Right atrium auricular region (tissue), 2 donors: Measurements from ENCODE around the gene KRTAP10-1. TPM values are rescaled to one million over a fixed set of nuclear protein-coding genes. Genes with fewer than 3 reads are reported as not detected.
"Not testable (repeated sequence)": the region's sequence is repeated elsewhere in the genome, so short reads cannot be mapped to it uniquely, and the experiment has no call there.

Source experiments
- DNase-seq: peaks from one replicate; pipeline ENCODE4 v3.0.0-alpha.2; 2019; ENCODE audit warnings: low spot score
- H3K27ac ChIP-seq, 2 donors: fragments of 200-600 bp; sonication (generic); 1 replicate in 1 of 2; 2 replicates in 1 of 2; pipeline ENCODE4 v1.5.1; 2016 to 2019
- H3K27me3 ChIP-seq, 2 donors: fragments of 200-600 bp; sonication (generic); one replicate each; pipeline versions ENCODE4 v1.5.1 to v1.6.0; 2017 to 2019
- H3K36me3 ChIP-seq: fragments of 200-600 bp; sonication (generic); one replicate; pipeline ENCODE4 v1.5.1; 2016
- H3K4me1 ChIP-seq, 2 donors: fragments of 200-600 bp; sonication (generic); one replicate each; pipeline versions ENCODE4 v1.5.1 to v1.6.0; 2017 to 2019
- H3K4me3 ChIP-seq, 2 donors: fragments of 200-600 bp; sonication (generic); 1 replicate in 1 of 2; 2 replicates in 1 of 2; pipeline ENCODE4 v1.5.1; 2017 to 2019; ENCODE audit warnings: mild to moderate bottlenecking in 1 of 2, moderate library complexity in 1 of 2
- H3K9me3 ChIP-seq, 2 donors: fragments of 200-600 bp; sonication (generic); one replicate each; pipeline ENCODE4 v1.5.1; 2019
- total RNA-seq, 2 donors: library from RNA; depleted of rRNA; stranded (reverse); fragments of >200 nt; gene quantifications; one replicate each; pipeline ENCODE4 v1.1.0, GENCODE V29; 2016
- TF ChIP-seq, protein P1 (sequence below), 2 donors: fragments of 200-600 bp; sonication (generic); IDR thresholded peaks; one replicate each; pipeline ENCODE4 v1.5.1; 2019; ENCODE audit warnings: antibody characterized with exemption in 2 of 2

The KRTAP10-1 gene
- total RNA-seq, 2 donors from 2014 or later, result not detected

- TF ChIP-seq, protein P1, sequence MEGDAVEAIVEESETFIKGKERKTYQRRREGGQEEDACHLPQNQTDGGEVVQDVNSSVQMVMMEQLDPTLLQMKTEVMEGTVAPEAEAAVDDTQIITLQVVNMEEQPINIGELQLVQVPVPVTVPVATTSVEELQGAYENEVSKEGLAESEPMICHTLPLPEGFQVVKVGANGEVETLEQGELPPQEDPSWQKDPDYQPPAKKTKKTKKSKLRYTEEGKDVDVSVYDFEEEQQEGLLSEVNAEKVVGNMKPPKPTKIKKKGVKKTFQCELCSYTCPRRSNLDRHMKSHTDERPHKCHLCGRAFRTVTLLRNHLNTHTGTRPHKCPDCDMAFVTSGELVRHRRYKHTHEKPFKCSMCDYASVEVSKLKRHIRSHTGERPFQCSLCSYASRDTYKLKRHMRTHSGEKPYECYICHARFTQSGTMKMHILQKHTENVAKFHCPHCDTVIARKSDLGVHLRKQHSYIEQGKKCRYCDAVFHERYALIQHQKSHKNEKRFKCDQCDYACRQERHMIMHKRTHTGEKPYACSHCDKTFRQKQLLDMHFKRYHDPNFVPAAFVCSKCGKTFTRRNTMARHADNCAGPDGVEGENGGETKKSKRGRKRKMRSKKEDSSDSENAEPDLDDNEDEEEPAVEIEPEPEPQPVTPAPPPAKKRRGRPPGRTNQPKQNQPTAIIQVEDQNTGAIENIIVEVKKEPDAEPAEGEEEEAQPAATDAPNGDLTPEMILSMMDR (IDR thresholded peaks at IDR 0.05), result no peak
- DNase-seq, result no peak
- H3K9me3 ChIP-seq, result no peaks in the 10 kb centered on the region
- H3K36me3 ChIP-seq, result no peaks in the 10 kb centered on the region
- no peak overlapping the region for H3K27ac ChIP-seq
- peaks cover 0 to 9% of the 10 kb centered on the region in 2 donors for H3K4me1 ChIP-seq
- no peak overlapping the region for H3K4me3 ChIP-seq
- H3K27me3 ChIP-seq, result no peaks in the 10 kb centered on the region
These were observed 32.1 kb downstream of the KRTAP10-1 start for GRCh38 chr21:44507673-44508425.

DNA sequence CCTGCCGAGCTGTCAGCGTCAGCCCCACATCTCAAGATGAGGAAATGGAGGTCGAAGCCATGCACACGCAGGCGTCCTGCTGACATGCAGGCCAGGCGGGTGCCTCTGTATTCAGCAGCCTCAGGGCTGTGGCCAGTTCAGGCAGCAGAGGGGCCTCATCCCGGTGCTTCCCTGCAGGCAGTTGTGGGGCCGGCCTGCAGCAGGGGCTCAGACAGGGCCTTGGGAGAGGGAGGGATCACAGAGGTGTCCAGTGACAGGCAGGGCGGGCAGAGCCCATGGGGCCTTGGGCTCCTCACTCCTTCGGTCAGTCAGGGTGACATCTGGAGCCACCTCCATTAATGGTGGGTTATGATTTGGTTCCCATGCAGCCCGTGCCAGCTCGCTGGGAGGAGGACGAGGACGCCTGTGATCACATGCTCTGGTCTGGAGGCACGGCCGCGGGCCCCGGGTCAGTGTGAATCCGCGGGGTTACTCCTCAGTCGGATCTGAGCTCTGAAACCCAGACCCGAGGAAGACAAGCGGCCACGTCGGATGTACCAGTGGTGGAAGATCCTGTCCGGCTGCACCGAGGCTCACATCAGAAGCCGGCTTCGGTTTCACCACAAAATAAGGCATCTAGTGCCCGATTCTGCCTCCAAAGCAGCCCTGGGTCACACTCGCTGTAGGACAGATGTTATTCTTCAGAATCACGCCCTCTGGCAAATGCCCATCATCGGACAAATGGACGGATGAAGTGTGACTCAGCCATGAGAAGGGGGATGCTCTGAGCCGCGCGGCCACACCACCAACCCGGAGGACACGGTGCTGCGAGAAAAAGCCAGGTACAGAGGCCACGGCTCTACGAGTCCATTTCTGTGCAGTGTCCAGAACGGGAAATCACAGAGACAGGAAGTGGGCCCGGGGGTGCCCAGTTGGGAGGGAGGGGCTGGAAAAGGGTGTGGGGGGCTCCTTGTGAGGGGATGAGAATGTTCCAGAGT is 33.4 kb downstream of the KRTAP10-1 start:
- TF ChIP-seq, protein P1 (IDR thresholded peaks at IDR 0.05), result no peak
- H3K9me3 ChIP-seq, result no peaks in the 10 kb centered on the region
- H3K4me1 ChIP-seq, result peaks cover 0 to 9% of the 10 kb centered on the region in 2 donors
- no peak overlapping the region for H3K27ac ChIP-seq
- no peaks in the 10 kb centered on the region for H3K36me3 ChIP-seq
- no peak overlapping the region for H3K4me3 ChIP-seq
- DNase-seq, result no peak
- no peaks in the 10 kb centered on the region for H3K27me3 ChIP-seq

GRCh38 chr21:44505673-44506278 is 34.2 kb downstream of the KRTAP10-1 start:
- Histone ChIP-seq H3K9me3 (no peaks in the 10 kb centered on the region), H3K4me3 (no peak overlapping the region), H3K4me1 (peaks cover 0 to 9% of the 10 kb centered on the region in 2 donors), H3K27me3 (no peaks in the 10 kb centered on the region), H3K27ac (no peak overlapping the region), H3K36me3 (no peaks in the 10 kb centered on the region)
- TF ChIP-seq, protein P1 (IDR thresholded peaks at IDR 0.05), result no peak
- no peak for DNase-seq

- DNase-seq, result no peak
- TF ChIP-seq, protein P1 (IDR thresholded peaks at IDR 0.05), result no peak
- no peak overlapping the region for H3K4me3 ChIP-seq
- H3K4me1 ChIP-seq, result no peaks in the 10 kb centered on the region
- no peaks in the 10 kb centered on the region for H3K9me3 ChIP-seq
- no peak overlapping the region for H3K27ac ChIP-seq
- no peaks in the 10 kb centered on the region for H3K36me3 ChIP-seq
- no peaks in the 10 kb centered on the region for H3K27me3 ChIP-seq
These were observed 36.0 kb downstream of the KRTAP10-1 start for GRCh38 chr21:44503901-44504399.

GRCh38 chr21:44503006-44503889 is 36.7 kb downstream of the KRTAP10-1 start:
- not testable (repeated sequence) for DNase-seq, H3K36me3 ChIP-seq, H3K27ac ChIP-seq, H3K27me3 ChIP-seq, H3K9me3 ChIP-seq, H3K4me3 ChIP-seq, H3K4me1 ChIP-seq
